K562 (cell line): ENCODE results near the gene DYNC1H1. TPM values are rescaled to one million over a fixed set of nuclear protein-coding genes. Genes with fewer than 3 reads are reported as not detected.

ENCODE experiments used
- BRD9 ChIP-seq: fragments of 450-650 bp; IDR thresholded peaks from 2 replicates; pipeline ENCODE4 v1.6.1; 2018; ENCODE audit warnings: low read depth; ENCODE audit not compliant: partially characterized antibody
- DPF2 ChIP-seq: fragments of 450-650 bp; IDR thresholded peaks from 2 replicates; pipeline ENCODE4 v1.6.1; 2016
- HDAC1 ChIP-seq, 2 experiments: fragments of 450-650 bp; IDR thresholded peaks; 2 replicates each; pipeline ENCODE4 v1.6.1; 2016 to 2017; ENCODE audit warnings: inconsistent platforms in 1 of 2, mild to moderate bottlenecking in 1 of 2, moderate library complexity in 1 of 2
- SMARCA4 ChIP-seq: fragments of 450-650 bp; IDR thresholded peaks from 2 replicates; pipeline ENCODE4 v1.6.1; 2016
- TGIF2 ChIP-seq: sonication (generic); formaldehyde crosslinking; IDR thresholded peaks from 2 replicates; pipeline ENCODE4 v1.8.1; 2022; ENCODE audit warnings: mild to moderate bottlenecking, missing genetic modification reagents, moderate library complexity
- TRIM24 ChIP-seq, 2 experiments: fragments of 450-650 bp; IDR thresholded peaks; 2 replicates each; pipeline ENCODE4 v1.6.1; 2016
- ZNF316 ChIP-seq: fragments of 450-650 bp; IDR thresholded peaks from 2 replicates; pipeline ENCODE4 v1.6.1; 2016
- ZNF384 ChIP-seq: IDR thresholded peaks from 2 replicates; pipeline ENCODE4 v1.6.1; 2012; ENCODE audit warnings: low read depth, low read length, improper control_type of control experiment
- ZNF507 ChIP-seq: conservative IDR thresholded peaks from 2 replicates; pipeline ENCODE4 v1.6.1; 2017; ENCODE audit warnings: missing genetic modification characterization, missing compliant biosample characterization
- polyA plus RNA-seq, 8 experiments: library from polyadenylated mRNA; depleted of rRNA in 4 of 8; stranded (reverse) in 5 of 8; unstranded in 3 of 8; fragments of >200 nt; fragmentation: Nextera tagmentation in 2 of 8; fragmentation: Illumina TruSeq in 1 of 8; extraction: Ambion mirVana in 2 of 8; extraction: Trizol in 1 of 8; gene quantifications; 2 replicates each; pipeline versions ENCODE4 v1.2.1 to v1.2.3, GENCODE V29; 2011 to 2014; ENCODE audit warnings: inconsistent platforms in 1 of 8, missing spikeins in 1 of 8
- total RNA-seq, 7 experiments: library from RNA; depleted of rRNA in 6 of 7; stranded (reverse); fragments of >200 nt in 6 of 7; fragmentation: Illumina TruSeq in 2 of 7; extraction: Trizol in 2 of 7; gene quantifications; 2 replicates each; pipeline versions ENCODE4 v1.2.1 to v1.2.3, GENCODE V29; 2011 to 2021; ENCODE audit warnings: low replicate concordance in 1 of 7
- TF ChIP-seq, protein P1 (sequence below), 2 experiments: fragments of 450-650 bp in 1 of 2; sonication (generic) in 1 of 2; formaldehyde crosslinking in 1 of 2; IDR thresholded peaks; 2 replicates each; pipeline versions ENCODE4 v1.7.1 to v1.9.0; 2016 to 2022; ENCODE audit warnings: inconsistent platforms in 1 of 2, mild to moderate bottlenecking in 1 of 2, missing genetic modification reagents in 1 of 2
- TF ChIP-seq, protein P2 (sequence below), 3 experiments: IDR thresholded peaks in 2 of 3; conservative IDR thresholded peaks in 1 of 3; 2 replicates each; pipeline ENCODE4 v1.5.1; 2011 to 2012; ENCODE audit warnings: low read length in 3 of 3, mild to moderate bottlenecking in 3 of 3, control low read depth in 2 of 3, improper control_type of control experiment in 1 of 3, inconsistent platforms in 1 of 3, low read depth in 1 of 3, mixed read lengths in 1 of 3, moderate library complexity in 1 of 3; ENCODE audit not compliant: insufficient read depth in 2 of 3

The DYNC1H1 gene
- total and polyA plus RNA-seq, 9 of the 15 experiments (the other 6 are each of a cell fraction or from before 2014, with no cell fraction given) = 31.9 to 335 (median 115) TPM

DNA sequence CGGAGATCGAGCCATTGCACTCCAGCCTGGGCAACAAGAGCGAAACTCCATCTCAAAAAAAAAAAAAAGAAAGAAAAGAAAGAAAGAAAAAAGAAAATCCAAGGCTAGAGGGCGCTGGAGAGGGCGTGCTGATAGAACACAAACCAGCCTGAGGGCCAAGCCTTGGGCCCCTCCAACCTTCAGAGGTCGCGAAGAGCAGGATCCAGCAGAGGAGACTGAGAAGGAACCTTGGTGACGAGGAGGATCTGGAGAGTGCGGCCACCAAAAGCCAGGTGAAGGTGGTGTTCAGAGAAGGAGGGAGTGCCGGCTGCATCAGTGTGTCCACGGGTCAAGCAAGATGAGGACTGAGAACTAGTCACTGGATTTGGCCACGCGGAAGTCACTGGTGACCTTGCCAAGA is 4.1 kb upstream of the DYNC1H1 start (continued):
- TF ChIP-seq, protein P1, sequence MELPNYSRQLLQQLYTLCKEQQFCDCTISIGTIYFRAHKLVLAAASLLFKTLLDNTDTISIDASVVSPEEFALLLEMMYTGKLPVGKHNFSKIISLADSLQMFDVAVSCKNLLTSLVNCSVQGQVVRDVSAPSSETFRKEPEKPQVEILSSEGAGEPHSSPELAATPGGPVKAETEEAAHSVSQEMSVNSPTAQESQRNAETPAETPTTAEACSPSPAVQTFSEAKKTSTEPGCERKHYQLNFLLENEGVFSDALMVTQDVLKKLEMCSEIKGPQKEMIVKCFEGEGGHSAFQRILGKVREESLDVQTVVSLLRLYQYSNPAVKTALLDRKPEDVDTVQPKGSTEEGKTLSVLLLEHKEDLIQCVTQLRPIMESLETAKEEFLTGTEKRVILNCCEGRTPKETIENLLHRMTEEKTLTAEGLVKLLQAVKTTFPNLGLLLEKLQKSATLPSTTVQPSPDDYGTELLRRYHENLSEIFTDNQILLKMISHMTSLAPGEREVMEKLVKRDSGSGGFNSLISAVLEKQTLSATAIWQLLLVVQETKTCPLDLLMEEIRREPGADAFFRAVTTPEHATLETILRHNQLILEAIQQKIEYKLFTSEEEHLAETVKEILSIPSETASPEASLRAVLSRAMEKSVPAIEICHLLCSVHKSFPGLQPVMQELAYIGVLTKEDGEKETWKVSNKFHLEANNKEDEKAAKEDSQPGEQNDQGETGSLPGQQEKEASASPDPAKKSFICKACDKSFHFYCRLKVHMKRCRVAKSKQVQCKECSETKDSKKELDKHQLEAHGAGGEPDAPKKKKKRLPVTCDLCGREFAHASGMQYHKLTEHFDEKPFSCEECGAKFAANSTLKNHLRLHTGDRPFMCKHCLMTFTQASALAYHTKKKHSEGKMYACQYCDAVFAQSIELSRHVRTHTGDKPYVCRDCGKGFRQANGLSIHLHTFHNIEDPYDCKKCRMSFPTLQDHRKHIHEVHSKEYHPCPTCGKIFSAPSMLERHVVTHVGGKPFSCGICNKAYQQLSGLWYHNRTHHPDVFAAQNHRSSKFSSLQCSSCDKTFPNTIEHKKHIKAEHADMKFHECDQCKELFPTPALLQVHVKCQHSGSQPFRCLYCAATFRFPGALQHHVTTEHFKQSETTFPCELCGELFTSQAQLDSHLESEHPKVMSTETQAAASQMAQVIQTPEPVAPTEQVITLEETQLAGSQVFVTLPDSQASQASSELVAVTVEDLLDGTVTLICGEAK (IDR thresholded peaks at IDR 0.05) = 0 out of 2 replicates have a peak, but pooled peaks have one; percentile 18
- TF ChIP-seq, protein P1 (CRISPR knock-in tag; IDR thresholded peaks at IDR 0.05) = no peak
- TF ChIP-seq TGIF2 (CRISPR knock-in tag) = no peak
- peak; percentile 21; the same call in 1 of the 2 replicates for TF ChIP-seq SMARCA4
- peak in 1 of 2 experiments; percentile 38; a peak in 1 of 4 replicates for TF ChIP-seq TRIM24 (IDR thresholded peaks at IDR 0.05)
- TF ChIP-seq ZNF384 = peak; percentile 91
- peak; percentile 71 for TF ChIP-seq ZNF316
- TF ChIP-seq DPF2 = 0 out of 2 replicates have a peak, but pooled peaks have one; percentile 21
- TF ChIP-seq, protein P2, sequence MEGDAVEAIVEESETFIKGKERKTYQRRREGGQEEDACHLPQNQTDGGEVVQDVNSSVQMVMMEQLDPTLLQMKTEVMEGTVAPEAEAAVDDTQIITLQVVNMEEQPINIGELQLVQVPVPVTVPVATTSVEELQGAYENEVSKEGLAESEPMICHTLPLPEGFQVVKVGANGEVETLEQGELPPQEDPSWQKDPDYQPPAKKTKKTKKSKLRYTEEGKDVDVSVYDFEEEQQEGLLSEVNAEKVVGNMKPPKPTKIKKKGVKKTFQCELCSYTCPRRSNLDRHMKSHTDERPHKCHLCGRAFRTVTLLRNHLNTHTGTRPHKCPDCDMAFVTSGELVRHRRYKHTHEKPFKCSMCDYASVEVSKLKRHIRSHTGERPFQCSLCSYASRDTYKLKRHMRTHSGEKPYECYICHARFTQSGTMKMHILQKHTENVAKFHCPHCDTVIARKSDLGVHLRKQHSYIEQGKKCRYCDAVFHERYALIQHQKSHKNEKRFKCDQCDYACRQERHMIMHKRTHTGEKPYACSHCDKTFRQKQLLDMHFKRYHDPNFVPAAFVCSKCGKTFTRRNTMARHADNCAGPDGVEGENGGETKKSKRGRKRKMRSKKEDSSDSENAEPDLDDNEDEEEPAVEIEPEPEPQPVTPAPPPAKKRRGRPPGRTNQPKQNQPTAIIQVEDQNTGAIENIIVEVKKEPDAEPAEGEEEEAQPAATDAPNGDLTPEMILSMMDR (IDR thresholded peaks at IDR 0.05 in 2 of 3, conservative IDR thresholded peaks at IDR 0.05 in 1 of 3; ENCODE audit: insufficient read depth in 2 of 3, low read depth in 1 of 3, low read length in 3 of 3) = peak; percentile 54 to 60 (median 59)
- TF ChIP-seq HDAC1 (IDR thresholded peaks at IDR 0.05) = 0 out of 4 replicates have a peak, but pooled peaks of 1 of the 2 experiments have one; percentile 10
- TF ChIP-seq ZNF507 (tag) = no peak
- peak; percentile 44 for TF ChIP-seq BRD9
